Common myeloid progenitor, CD34-positive (primary cell): Measurements from ENCODE around the gene CCDC102A.

Experiments
- CTCF ChIA-PET: fragments of 350-600 bp; sonication (Branson Sonifier 250); formaldehyde crosslinking; loops from one replicate; lab custom pipeline; 2021; ENCODE audit warnings: antibody characterized with exemption; lab: Charles Lee
- POLR2A ChIA-PET: fragments of 350-600 bp; sonication (Branson Sonifier 250); formaldehyde crosslinking; loops from one replicate; lab custom pipeline; 2021; ENCODE audit warnings: antibody characterized with exemption; lab: Charles Lee
- DNase-seq, 3 donors: peaks; one replicate each; pipeline versions ENCODE4 v3.0.0 to v3.0.0-alpha.2; 2013
- H3K27ac ChIP-seq, 2 experiments: 1 replicate in 1 of 2; 2 replicates in 1 of 2; pipeline ENCODE4 v1.7.0; 2013; ENCODE audit warnings: inconsistent platforms in 2 of 2, low read length in 2 of 2, mild to moderate bottlenecking in 2 of 2, low read depth in 1 of 2, moderate library complexity in 1 of 2; ENCODE audit not compliant: severe bottlenecking in 2 of 2, insufficient read depth in 1 of 2, poor library complexity in 1 of 2
- H3K27me3 ChIP-seq, 5 experiments: replicated peaks in 2 of 5; 1 replicate in 3 of 5; 2 replicates in 2 of 5; pipeline versions ENCODE4 v1.6.1 to v1.7.0; 2013; ENCODE audit warnings: low read length in 4 of 5, mild to moderate bottlenecking in 2 of 5, moderate library complexity in 2 of 5, inconsistent platforms in 1 of 5; ENCODE audit not compliant: insufficient read depth in 5 of 5, control insufficient read depth in 4 of 5
- H3K36me3 ChIP-seq, 4 experiments: 1 replicate in 2 of 4; 2 replicates in 2 of 4; pipeline versions ENCODE4 v1.6.1 to v1.7.0; 2013; ENCODE audit warnings: low read length in 3 of 4, control low read depth in 1 of 4, mild to moderate bottlenecking in 1 of 4; ENCODE audit not compliant: control insufficient read depth in 4 of 4, insufficient read depth in 4 of 4
- H3K4me1 ChIP-seq, 4 experiments: 1 replicate in 3 of 4; 2 replicates in 1 of 4; pipeline versions ENCODE4 v1.6.1 to v1.7.1; 2013; ENCODE audit warnings: low read length in 3 of 4, mild to moderate bottlenecking in 3 of 4, control low read depth in 1 of 4, inconsistent platforms in 1 of 4, moderate library complexity in 1 of 4; ENCODE audit not compliant: control insufficient read depth in 4 of 4, insufficient read depth in 4 of 4; ENCODE audit errors: control extremely low read depth in 1 of 4
- H3K4me3 ChIP-seq, 7 experiments: 1 replicate in 4 of 7; 2 replicates in 3 of 7; pipeline versions ENCODE4 v1.5.1 to v1.7.0; 2013; ENCODE audit warnings: mild to moderate bottlenecking in 7 of 7, low read length in 6 of 7, moderate library complexity in 6 of 7, inconsistent platforms in 2 of 7, low read depth in 2 of 7, control low read depth in 1 of 7; ENCODE audit not compliant: insufficient read depth in 4 of 7, control insufficient read depth in 1 of 7; ENCODE audit errors: extremely low read depth in 1 of 7
- H3K9me3 ChIP-seq, 5 experiments: 1 replicate in 4 of 5; 2 replicates in 1 of 5; pipeline versions ENCODE4 v1.6.1 to v1.7.1; 2013; ENCODE audit warnings: low read length in 4 of 5, mild to moderate bottlenecking in 2 of 5, inconsistent platforms in 1 of 5, low read depth in 1 of 5, moderate library complexity in 1 of 5; ENCODE audit not compliant: control insufficient read depth in 4 of 5, insufficient read depth in 2 of 5; ENCODE audit errors: control extremely low read depth in 1 of 5
- WGBS: methylation state at CpG from one replicate; pipeline ENCODE4 v1.1.5; 2013; ENCODE audit not compliant: insufficient coverage; 5-methylcytosine and 5-hydroxymethylcytosine counted together

CCDC102A gene

DNA sequence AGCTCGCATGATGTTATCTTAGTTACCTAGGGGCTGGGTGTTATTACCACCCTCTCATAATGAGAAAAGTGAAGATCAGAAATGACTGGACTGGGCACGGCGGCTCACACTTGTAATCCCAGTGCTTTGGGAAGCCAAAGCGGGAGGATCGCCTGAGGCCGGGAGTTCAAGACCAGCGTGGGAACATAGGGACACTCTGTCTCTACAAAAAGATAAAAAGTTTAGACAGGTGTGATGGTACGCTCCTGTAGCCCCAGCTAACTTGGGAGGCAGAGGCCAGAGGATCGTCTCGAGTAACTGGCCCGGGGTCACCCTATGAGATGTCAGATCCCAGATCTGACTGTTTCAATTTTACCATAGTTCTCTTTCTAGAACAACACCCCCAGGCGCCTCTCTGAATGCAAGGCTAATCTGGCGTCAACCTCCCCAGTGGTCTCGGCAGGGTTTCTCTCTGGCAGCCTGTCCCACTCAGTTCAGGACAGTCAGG is 1.9 kb upstream of the CCDC102A start:
- Histone ChIP-seq H3K4me3 (no peak overlapping the region), H3K27ac (no peak overlapping the region), H3K4me1 (peaks cover 12 to 91% (median 83%) of the 10 kb centered on the region in 4 experiments), H3K9me3 (no peaks in the 10 kb centered on the region), H3K36me3 (no peaks in the 10 kb centered on the region), H3K27me3 (no peaks in the 10 kb centered on the region)
- ChIA-PET CTCF (interaction anchor here (1.2 to 11.7 kb wide), 5 partner anchors 15 to 55 kb away, joined by 3 to 109 read pairs (median 9); no protein-coding TSS in a partner anchor), POLR2A (interaction anchor here (0.6 kb wide), 1 partner anchor 243 kb away, joined by 3 read pairs; no protein-coding TSS in a partner anchor)
- no peak for DNase-seq
- WGBS: 93% methylated on average over 14 of the region's 14 CpGs

DNA sequence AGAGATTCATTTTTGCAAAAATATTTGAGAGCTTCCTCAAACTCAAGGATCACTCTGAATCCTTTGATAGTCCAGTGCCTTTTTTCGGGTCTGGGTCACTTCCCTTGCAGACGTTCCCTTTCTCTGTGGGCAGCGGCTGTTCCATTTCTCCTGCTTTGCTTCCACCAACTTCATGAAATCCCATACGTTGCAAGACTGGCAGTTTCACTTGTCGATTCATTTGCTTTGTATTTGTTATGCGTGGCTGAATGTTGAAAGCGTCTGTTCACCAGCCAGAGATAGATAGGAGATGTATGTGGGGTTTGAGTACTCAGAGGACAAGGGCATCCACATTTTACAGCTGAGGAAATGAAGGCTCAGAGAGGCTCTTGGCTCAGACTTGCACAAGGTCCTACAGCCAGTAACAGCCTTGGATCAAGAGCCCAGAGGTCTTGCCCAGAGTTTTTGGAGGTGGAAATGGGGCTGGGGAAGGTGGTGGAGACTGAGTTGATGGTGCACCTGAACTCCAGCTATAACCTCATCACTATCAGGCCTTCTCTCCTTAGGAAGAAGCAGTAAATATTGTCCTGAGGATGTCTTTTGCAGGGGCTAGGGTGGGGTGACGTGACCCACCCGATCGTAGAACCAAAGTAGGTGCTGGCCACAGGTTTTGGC is 1.3 kb upstream of the CCDC102A start:
- WGBS: 24% methylated on average over 6 of the region's 10 CpGs
- Histone ChIP-seq H3K27ac (no peak overlapping the region), H3K36me3 (no peaks in the 10 kb centered on the region), H3K9me3 (no peaks in the 10 kb centered on the region), H3K4me1 (peaks cover 9 to 92% (median 83%) of the 10 kb centered on the region in 4 experiments), H3K4me3 (peak overlapping the region in 4 of 7 experiments; percentile 66 to 83 (median 74)), H3K27me3 (no peaks in the 10 kb centered on the region)
- ChIA-PET CTCF (interaction anchor here (0.8 to 11.7 kb wide), 12 partner anchors 10 to 93 kb away, joined by 3 to 109 read pairs (median 4); partner anchors contain the start of gene DOK4), POLR2A (interaction anchor here (0.5 to 1.5 kb wide), 6 partner anchors 20 to 83 kb away, joined by 3 to 7 read pairs (median 3); partner anchors contain the start of gene DOK4)
- no peak for DNase-seq

DNA sequence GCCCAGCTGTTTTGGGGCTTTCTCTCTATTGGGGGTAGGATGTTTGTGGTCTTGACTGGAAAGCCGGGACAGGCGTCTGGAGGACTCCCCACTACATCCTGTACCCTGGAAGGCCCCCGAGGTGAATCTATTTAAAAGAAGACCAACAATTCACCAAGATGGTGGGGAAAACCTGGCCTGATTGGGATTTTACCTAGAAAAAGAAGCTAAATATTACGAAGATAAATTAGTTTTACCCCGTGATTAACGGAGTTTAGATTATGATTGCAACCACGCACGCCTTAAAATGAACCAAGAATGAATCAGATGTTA is 779 bp upstream of the CCDC102A start:
- H3K9me3 ChIP-seq: no peaks in the 10 kb centered on the region
- H3K27me3 ChIP-seq: no peaks in the 10 kb centered on the region
- POLR2A ChIA-PET: interaction anchor here (0.5 to 1.5 kb wide), 6 partner anchors 20 to 84 kb away, joined by 3 to 7 read pairs (median 3); partner anchors contain the start of gene DOK4
- CTCF ChIA-PET: interaction anchor here (0.7 to 11.7 kb wide), 12 partner anchors 9 to 305 kb away, joined by 3 to 109 read pairs (median 4); partner anchors contain the start of gene DOK4
- H3K4me3 ChIP-seq: peak overlapping the region in 6 of 7 experiments; percentile 54 to 83 (median 69)
- H3K4me1 ChIP-seq: peaks cover 9 to 92% (median 83%) of the 10 kb centered on the region in 4 experiments
- no peaks in the 10 kb centered on the region for H3K36me3 ChIP-seq
- DNase-seq: peak in 2 of 3 donors; percentile 25 to 37
- WGBS: 13% methylated on average over 5 of the region's 8 CpGs
- peak overlapping the region in 1 of 2 experiments; percentile 66 for H3K27ac ChIP-seq

DNA sequence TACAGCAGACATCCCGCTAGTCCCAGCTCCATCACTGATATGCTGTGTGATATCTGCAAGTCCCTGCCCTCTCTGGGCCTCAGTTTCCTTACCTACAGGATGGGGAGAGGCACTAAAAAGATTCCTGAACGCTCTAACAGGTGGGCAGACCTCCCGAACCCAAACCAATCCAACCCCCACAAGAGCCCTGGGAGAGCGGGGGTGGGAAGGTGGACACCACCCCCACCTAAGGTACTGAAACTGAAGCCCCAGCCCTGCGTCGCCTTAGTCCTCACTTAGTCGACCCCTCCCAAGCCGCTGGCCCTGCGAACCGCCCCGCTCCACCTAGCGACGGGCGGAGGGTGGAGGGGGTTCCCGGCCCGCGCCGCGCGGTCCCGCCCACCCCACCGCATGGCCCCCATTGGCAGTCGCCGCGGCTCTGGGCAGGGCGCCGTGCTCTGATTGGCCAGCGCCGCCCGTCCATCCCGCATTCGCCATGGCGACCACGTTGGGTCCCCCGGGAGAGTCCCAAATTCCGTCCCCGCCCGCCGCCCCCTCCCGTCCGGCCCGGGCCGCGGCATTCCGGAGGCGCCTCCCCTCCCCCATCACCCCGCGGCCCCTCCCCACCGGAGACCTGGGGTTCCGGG is 578 bp downstream of the CCDC102A start:
- DNase-seq: peak; percentile 92 to 96 (median 95)
- peaks cover 8 to 92% (median 83%) of the 10 kb centered on the region in 4 experiments for H3K4me1 ChIP-seq
- H3K4me3 ChIP-seq: peak overlapping the region; percentile 42 to 83 (median 73)
- POLR2A ChIA-PET: no interaction called here
- no peaks in the 10 kb centered on the region for H3K27me3 ChIP-seq
- WGBS: 0% methylated on average over 24 of the region's 50 CpGs
- peak overlapping the region; percentile 46 to 83 for H3K27ac ChIP-seq
- CTCF ChIA-PET: interaction anchor here (1.4 to 11.7 kb wide), 3 partner anchors 10 to 95 kb away, joined by 3 to 109 read pairs (median 6); no protein-coding TSS in a partner anchor
- H3K9me3 ChIP-seq: no peaks in the 10 kb centered on the region
- H3K36me3 ChIP-seq: no peaks in the 10 kb centered on the region

DNA sequence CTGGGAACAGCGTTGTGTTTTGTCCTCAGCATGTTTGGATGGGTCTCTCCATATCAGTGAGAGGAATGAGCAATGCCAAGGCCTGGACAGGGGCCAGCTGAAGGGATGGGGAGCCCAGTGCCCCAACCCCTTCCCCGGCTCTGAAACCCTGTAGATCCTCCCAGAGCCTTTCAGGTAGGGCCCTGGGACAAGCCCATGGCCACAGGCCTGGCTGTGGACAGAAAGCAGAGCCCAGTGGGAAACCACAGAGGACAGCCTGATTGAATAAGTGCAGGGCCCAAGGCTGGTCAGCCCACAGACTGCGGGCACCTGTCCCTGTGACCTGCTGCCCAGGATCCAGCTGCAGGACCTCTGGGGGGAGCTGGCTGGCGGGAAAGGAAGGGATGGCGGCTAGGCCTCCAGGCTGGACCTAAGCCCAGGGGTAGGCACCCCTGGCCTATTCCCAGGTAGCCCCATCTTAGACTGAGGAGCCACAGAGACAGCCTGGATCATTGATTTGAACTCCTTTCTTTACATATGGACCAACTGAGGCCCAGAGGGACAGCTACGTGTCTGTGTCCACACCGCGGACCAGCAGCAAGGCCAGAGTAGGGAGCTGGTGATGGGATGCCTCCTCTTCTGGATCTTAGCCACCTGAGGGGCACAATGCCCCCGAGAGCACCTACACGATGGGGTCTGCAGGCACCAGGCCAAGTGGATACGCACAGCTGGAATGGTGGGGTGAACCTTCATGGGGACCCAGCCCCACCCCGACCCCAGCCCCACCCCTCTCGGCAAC is 1.3 kb downstream of the CCDC102A start:
- Histone ChIP-seq H3K4me1 (peaks cover 8 to 92% (median 87%) of the 10 kb centered on the region in 4 experiments), H3K27me3 (no peaks in the 10 kb centered on the region), H3K4me3 (peak overlapping the region in 5 of 7 experiments; percentile 62 to 83 (median 78)), H3K27ac (peak overlapping the region in 1 of 2 experiments; percentile 83), H3K9me3 (no peaks in the 10 kb centered on the region), H3K36me3 (no peaks in the 10 kb centered on the region)
- CTCF ChIA-PET: interaction anchor here (1.8 to 2.2 kb wide), 2 partner anchors 11 to 57 kb away, joined by 3 to 6 read pairs; no protein-coding TSS in a partner anchor
- POLR2A ChIA-PET: no interaction called here
- WGBS: 68% methylated on average over 10 of the region's 13 CpGs
- no peak for DNase-seq

DNA sequence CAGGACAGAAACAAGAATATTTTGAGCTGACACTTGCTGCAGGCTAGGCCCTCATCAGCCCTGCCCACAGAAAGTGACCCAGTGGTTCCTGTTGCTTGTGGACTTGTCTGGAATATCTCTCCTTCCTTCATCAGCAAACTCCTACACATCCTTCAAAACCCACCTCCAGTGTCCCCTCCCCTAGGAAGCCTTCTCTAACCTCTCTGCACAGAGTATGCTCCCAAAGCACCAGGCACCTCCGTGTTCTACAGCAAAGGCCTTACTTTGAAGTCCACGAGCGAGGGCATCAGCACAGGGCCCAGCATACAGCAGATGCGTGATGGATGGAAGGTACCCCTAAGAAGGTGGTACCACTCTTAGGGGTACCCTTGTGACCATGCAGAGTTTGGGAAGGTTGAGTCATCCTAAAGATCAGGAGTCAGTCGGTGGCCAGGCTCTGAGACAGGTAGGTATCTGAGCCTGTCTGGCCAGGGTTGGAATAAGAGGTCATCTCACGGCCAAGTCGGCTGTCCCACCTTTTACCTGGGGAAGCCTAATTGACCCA is 2.0 kb downstream of the CCDC102A start:
- no peaks in the 10 kb centered on the region for H3K27me3 ChIP-seq
- CTCF ChIA-PET: interaction anchor here (0.9 to 2.2 kb wide), 4 partner anchors 8 to 58 kb away, joined by 3 to 6 read pairs (median 4); partner anchors contain the start of gene ADGRG5
- peak overlapping the region in 3 of 7 experiments; percentile 5 to 63 (median 15) for H3K4me3 ChIP-seq
- DNase-seq: no peak
- POLR2A ChIA-PET: interaction anchor here (1.2 kb wide), 1 partner anchor 47 kb away, joined by 3 read pairs; no protein-coding TSS in a partner anchor
- WGBS: over 99% methylated on average over 7 of the region's 7 CpGs
- H3K36me3 ChIP-seq: no peaks in the 10 kb centered on the region
- H3K27ac ChIP-seq: peak overlapping the region in 1 of 2 experiments; percentile 52
- no peaks in the 10 kb centered on the region for H3K9me3 ChIP-seq
- peaks cover 8 to 93% (median 92%) of the 10 kb centered on the region in 4 experiments for H3K4me1 ChIP-seq
